ENCODE data around the gene TMEM132C. TPM values are rescaled to one million over a fixed set of nuclear protein-coding genes. Genes with fewer than 3 reads are reported as not detected.

TMEM132C gene
- 0.04 TPM in 1 of 2 replicates, not detected in the other for total RNA-seq (2014; rRNA removed; shearing (Covaris generic))
- polyA plus RNA-seq (2016; fragmentation: Nextera tagmentation; extraction: Ambion mirVana), result not detected in 2 replicates
- long read RNA-seq, result 0 reads

GRCh38 chr12:128267131-128267622 lies at the start of gene TMEM132C:
Gene TMEM132C (plus strand): TSS chr12:128267170. CDS start chr12:128267403, 233 bp downstream.
- no peak within 1 kb of the TSS for H3K27ac Mint-ChIP-seq
- no peaks in the 10 kb centered on the region for H3K4me1 Mint-ChIP-seq
- no peak for ATAC-seq
- Histone ChIP-seq H4K20me1 (replicated peaks; ENCODE audit: insufficient read depth) (no peaks in the 10 kb centered on the region), H3K4me3 (peak within 1 kb of the TSS; percentile 39), H3K4me1 (ENCODE audit: insufficient read depth) (no peaks in the 10 kb centered on the region), H3F3A (replicated peaks; ENCODE audit: low read depth) (no peaks in the 10 kb centered on the region), H3K27ac (ENCODE audit: low read depth) (no peak within 1 kb of the TSS), H3K9me2 (ENCODE audit: insufficient read depth) (no peaks in the 10 kb centered on the region; the same call in 1 of the 2 replicates), H2AFZ (peak within 1 kb of the TSS; percentile 56; the same call in 1 of the 2 replicates), H3K36me3 (ENCODE audit: insufficient read depth) (no peaks in the 10 kb centered on the region), H3K4me2 (peak within 1 kb of the TSS; percentile 51; the same call in 1 of the 2 replicates), H3K79me2 (replicated peaks; ENCODE audit: insufficient read depth) (no peaks in the 10 kb centered on the region), H3K27me3 (ENCODE audit: insufficient read depth) (peaks cover 61% of the 10 kb centered on the region)
- H3K36me3 Mint-ChIP-seq (ENCODE audit: low read depth), result peaks cover 48% of the 10 kb centered on the region
- H3K9me3 Mint-ChIP-seq, result peaks cover 42% of the 10 kb centered on the region
- peak; percentile 2 for DNase-seq (ENCODE audit: low spot score)
- H3K27me3 Mint-ChIP-seq (ENCODE audit: insufficient read depth, low read depth, poor library complexity), result peaks cover 1% of the 10 kb centered on the region
- TF ChIP-seq ZNF462 (CRISPR knock-in tag; IDR thresholded peaks at IDR 0.05) (no peak), ZNF114 (CRISPR knock-in tag; IDR thresholded peaks at IDR 0.05) (no peak), POLR2AphosphoS5 (IDR thresholded peaks at IDR 0.05; ENCODE audit: low read depth) (no peak), EZH2phosphoT487 (IDR thresholded peaks at IDR 0.05; ENCODE audit: unreplicated experiment) (no peak), STAT1 (IDR thresholded peaks at IDR 0.05; ENCODE audit: unreplicated experiment) (no peak), ZNF331 (CRISPR knock-in tag; IDR thresholded peaks at IDR 0.05; ENCODE audit: low read depth) (no peak), NANOG (IDR thresholded peaks at IDR 0.05; ENCODE audit: borderline replicate concordance) (no peak), EZH2 (IDR thresholded peaks at IDR 0.05; ENCODE audit: low read depth, unreplicated experiment) (no peak), REST (IDR thresholded peaks at IDR 0.05; ENCODE audit: unreplicated experiment) (no peak), CREB1 (CRISPR knock-in tag; IDR thresholded peaks at IDR 0.05; ENCODE audit: low read depth) (no peak), ETS1 (IDR thresholded peaks at IDR 0.05) (no peak), CTCF (conservative IDR thresholded peaks at IDR 0.05; ENCODE audit: low read depth in 2 of 2) (no peak)
- H3K4me3 Mint-ChIP-seq, result no peak within 1 kb of the TSS

Data from GM23338 (cell line).